Liver (tissue), 3 donors: Measurements from ENCODE around the gene NKD2.

Experiments
- CTCF ChIP-seq: fragments of 150-350 bp; IDR thresholded peaks from 2 replicates; pipeline ENCODE4 v1.5.1; 2017; ENCODE audit warnings: improper control_type of control experiment, low read depth, low read length; ENCODE audit not compliant: missing input control
- EGR1 ChIP-seq, 2 donors: IDR thresholded peaks; 2 replicates each; pipeline ENCODE4 v1.6.1; 2016 to 2018; ENCODE audit warnings: antibody characterized with exemption in 2 of 2, low read depth in 2 of 2
- GABPA ChIP-seq, 2 donors: IDR thresholded peaks in 1 of 2; conservative IDR thresholded peaks in 1 of 2; 2 replicates each; pipeline ENCODE4 v1.6.1; 2016; ENCODE audit warnings: antibody characterized with exemption in 2 of 2, mild to moderate bottlenecking in 1 of 2, moderate library complexity in 1 of 2
- HNF4A ChIP-seq, 2 donors: conservative IDR thresholded peaks; 2 replicates each; pipeline ENCODE4 v1.6.1; 2016; ENCODE audit warnings: antibody characterized with exemption in 2 of 2, mild to moderate bottlenecking in 2 of 2
- JUND ChIP-seq, 2 donors: IDR thresholded peaks; 2 replicates each; pipeline ENCODE4 v1.6.1; 2016; ENCODE audit warnings: antibody characterized with exemption in 2 of 2
- MAX ChIP-seq: IDR thresholded peaks from 2 replicates; pipeline ENCODE4 v1.6.1; 2016; ENCODE audit warnings: antibody characterized with exemption
- NR2F2 ChIP-seq: IDR thresholded peaks from 2 replicates; pipeline ENCODE4 v1.6.1; 2016; ENCODE audit warnings: antibody characterized with exemption
- RAD21 ChIP-seq, 2 donors: IDR thresholded peaks; 2 replicates each; pipeline ENCODE4 v1.6.1; 2016; ENCODE audit warnings: antibody characterized with exemption in 2 of 2, mild to moderate bottlenecking in 2 of 2
- REST ChIP-seq: IDR thresholded peaks from 2 replicates; pipeline ENCODE4 v1.6.1; 2016; ENCODE audit warnings: antibody characterized with exemption, mild to moderate bottlenecking
- SP1 ChIP-seq: IDR thresholded peaks from 2 replicates; pipeline ENCODE4 v1.6.1; 2018; ENCODE audit warnings: antibody characterized with exemption, mild to moderate bottlenecking
- TAF1 ChIP-seq: conservative IDR thresholded peaks from 2 replicates; pipeline ENCODE4 v1.6.1; 2016; ENCODE audit warnings: antibody characterized with exemption, mild to moderate bottlenecking
- YY1 ChIP-seq: IDR thresholded peaks from 2 replicates; pipeline ENCODE4 v1.6.1; 2016; ENCODE audit warnings: antibody characterized with exemption, mild to moderate bottlenecking
- TF ChIP-seq, protein P1 (sequence below): IDR thresholded peaks from 2 replicates; pipeline ENCODE4 v1.6.1; 2016; ENCODE audit warnings: antibody characterized with exemption
- donor health status: healthy.
- donor health status: healthy.

GRCh38 chr5:1050423-1051365, 42.1 kb downstream of the NKD2 start:
- TF ChIP-seq RAD21 (IDR thresholded peaks at IDR 0.05), result no peak
- no peak for TF ChIP-seq CTCF
- TF ChIP-seq YY1, result no peak
- TF ChIP-seq TAF1, result no peak
- no peak for TF ChIP-seq JUND (IDR thresholded peaks at IDR 0.05)
- TF ChIP-seq GABPA (IDR thresholded peaks at IDR 0.05 in 1 of 2, conservative IDR thresholded peaks at IDR 0.05 in 1 of 2), result no peak
- TF ChIP-seq REST, result no peak
- TF ChIP-seq, protein P1, sequence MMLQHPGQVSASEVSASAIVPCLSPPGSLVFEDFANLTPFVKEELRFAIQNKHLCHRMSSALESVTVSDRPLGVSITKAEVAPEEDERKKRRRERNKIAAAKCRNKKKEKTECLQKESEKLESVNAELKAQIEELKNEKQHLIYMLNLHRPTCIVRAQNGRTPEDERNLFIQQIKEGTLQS, result no peak
- no peak for TF ChIP-seq MAX
- no peak for TF ChIP-seq SP1
- no peak for TF ChIP-seq EGR1 (IDR thresholded peaks at IDR 0.05; ENCODE audit: low read depth in 2 of 2)
- no peak for TF ChIP-seq NR2F2
- TF ChIP-seq HNF4A (conservative IDR thresholded peaks at IDR 0.05), result no peak
